Pericardium fibroblast (primary cell): ENCODE measurements around the gene MCAM. TPM values are rescaled to one million over a fixed set of nuclear protein-coding genes. Genes with fewer than 3 reads are reported as not detected.

Experiments used
- total RNA-seq: library from RNA; depleted of rRNA; stranded (reverse); fragments of >200 nt; gene quantifications from 2 replicates; pipeline ENCODE4 v1.2.3, GENCODE V29; 2015

Gene MCAM, protein sequence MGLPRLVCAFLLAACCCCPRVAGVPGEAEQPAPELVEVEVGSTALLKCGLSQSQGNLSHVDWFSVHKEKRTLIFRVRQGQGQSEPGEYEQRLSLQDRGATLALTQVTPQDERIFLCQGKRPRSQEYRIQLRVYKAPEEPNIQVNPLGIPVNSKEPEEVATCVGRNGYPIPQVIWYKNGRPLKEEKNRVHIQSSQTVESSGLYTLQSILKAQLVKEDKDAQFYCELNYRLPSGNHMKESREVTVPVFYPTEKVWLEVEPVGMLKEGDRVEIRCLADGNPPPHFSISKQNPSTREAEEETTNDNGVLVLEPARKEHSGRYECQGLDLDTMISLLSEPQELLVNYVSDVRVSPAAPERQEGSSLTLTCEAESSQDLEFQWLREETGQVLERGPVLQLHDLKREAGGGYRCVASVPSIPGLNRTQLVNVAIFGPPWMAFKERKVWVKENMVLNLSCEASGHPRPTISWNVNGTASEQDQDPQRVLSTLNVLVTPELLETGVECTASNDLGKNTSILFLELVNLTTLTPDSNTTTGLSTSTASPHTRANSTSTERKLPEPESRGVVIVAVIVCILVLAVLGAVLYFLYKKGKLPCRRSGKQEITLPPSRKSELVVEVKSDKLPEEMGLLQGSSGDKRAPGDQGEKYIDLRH
- 23.2 and 36.8 TPM in 2 replicates for total RNA-seq

DNA sequence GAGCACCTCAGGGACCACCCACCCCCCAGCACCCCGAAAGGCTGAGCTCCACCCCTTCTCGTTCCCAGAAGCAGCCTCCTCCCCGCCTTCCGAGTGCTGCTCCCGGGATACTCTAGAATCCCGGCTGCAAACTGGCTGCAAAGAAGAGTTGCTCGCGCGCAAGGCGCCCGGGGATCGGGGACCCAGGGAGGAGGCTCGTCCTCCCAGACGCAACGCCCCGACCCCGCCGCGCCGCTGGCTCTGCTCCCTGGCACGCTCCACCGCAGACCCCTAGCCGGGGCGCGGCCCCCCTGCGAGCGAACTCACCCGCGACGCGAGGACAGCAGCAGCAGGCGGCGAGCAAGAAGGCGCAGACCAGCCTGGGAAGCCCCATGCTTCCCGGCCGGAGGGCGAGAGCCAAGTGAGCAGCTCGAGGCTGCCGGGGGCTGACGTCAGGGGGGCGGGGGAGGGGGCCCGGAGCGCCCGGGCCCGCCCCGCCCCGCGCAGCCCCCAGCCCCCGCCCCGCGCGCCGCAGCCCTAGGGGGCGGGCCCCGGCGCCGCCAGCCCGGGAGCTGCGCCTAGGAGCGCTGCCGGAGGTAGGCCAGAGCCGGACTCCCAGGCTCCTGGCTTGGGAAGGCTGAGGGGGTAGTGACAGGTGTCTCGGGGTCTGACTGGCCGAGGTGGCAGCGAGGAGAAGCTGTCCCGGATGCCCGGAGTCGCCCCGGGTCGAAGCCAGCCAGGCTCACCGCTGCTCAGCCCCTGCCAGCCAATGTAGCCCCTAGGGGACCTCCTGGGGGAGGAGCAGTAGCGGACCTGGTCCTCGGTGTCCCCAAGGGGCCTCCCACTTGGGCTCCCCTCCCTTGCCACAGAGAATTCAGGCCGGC, at the start of gene MCAM:
TSS of gene MCAM (minus strand) at position 402 of the 863 bp plus-strand sequence. CDS start at position 373, 29 bp downstream.

DNA sequence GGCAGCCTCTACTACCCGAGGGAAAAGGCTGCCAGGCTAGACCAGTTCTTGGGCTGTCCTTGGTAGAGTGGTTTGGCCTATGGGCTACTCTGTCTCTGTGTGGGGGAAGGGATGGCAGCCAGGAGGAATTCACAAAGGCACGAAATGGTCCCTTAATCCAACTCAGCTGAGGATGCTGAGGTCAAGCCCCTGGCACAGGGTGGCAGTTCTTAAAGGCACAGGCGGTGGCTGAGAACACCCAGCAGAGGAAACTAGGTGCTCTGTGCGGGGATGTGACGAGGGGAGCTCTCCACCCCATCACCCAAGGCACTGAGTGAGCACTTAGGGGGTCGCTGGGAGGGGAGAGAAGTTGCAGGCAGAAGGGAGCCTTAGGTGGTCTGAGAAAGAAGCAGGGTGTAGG, 29.7 kb upstream of the MCAM start, which contains the start of gene MFRP:
TSS of gene MFRP (minus strand) at position 101 of the 400 bp plus-strand sequence. CDS start 192 bp downstream, outside the sequence.

DNA sequence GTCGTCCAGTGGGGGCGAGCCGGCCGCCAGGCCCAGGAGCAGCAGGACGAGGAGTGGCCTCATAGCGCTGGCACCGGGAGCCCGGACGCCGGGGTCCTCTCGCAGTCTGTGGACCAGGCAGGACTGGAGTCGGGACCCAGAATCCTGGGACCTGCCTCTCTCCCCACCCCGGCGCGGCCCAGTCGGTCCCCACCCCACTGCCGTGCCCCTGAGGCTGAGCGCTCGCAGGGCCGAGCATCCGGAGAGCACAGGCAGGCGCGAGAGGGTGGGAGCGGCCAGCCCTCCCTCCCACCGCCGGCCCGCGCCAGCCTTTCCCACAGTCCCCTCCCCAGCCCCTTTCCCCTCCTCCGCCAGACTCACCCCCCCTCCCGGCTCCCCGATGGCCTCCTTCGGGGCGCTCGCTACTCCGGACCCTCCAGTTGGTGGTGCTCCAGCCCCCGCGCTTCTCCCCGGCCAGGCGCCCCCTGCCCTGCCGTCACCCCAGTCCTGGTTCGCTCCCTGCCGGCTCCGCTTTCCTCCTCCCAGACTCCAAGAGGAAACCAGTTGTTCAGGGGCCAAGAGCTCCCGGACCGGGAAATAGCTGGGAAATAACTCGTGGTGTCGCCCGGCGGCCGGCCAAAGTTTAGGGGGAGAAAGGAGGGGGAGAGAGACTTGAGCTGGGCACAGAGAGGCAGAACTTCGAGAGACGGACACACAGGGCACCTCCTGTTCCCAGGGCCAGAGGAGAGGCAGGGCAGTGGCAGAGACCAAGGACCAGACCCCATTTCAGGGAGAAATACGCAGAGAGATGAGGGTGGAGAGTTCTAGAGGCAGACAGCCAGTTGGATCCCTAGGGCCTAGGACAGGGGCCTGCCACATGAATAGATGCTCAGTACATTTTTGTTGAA, 23.6 kb upstream of the MCAM start, which contains the start of gene C1QTNF5:
TSS of gene C1QTNF5 (minus strand) at position 549 of the 887 bp plus-strand sequence. CDS start at position 63, 486 bp downstream.

DNA sequence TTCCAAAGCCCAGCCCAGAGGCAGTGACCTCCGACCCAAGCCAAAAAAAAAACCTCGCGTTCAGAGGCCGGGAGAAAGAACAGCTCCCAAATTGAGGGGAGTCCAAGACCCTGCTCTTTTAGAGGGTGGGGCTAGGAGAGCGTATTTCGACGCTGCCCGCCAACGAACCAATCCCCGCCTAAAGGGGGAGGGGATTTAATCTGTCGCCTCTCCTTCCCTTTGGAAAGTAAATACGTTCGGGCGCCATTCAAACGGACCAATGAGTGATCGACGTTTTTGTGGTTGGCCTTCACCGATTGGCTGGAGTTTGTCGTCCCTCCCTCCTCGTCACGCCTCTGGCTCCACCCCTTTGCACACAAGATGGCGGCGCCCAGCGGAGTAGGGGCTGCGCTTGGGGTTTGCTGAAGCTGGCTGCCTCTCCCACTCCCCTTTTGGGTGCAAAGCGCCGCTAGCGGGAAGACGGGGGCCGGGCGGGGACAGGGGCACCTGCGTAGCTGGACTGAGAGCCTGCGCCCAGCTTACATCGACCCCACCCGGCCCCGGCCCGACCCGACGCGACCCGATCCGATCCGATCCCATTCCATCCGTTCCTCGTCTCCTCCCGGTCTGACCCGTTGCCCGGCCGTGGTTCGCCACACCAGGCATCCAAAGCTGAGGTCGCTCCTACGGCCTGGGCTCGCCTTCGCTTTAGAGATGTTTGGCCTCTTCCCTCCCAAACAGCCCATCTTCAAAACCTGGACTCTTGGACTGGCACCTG, 17.4 kb upstream of the MCAM start, which contains the start of gene RNF26:
TSS of gene RNF26 (plus strand) at position 354 of the 757 bp plus-strand sequence. CDS start 596 bp downstream, outside the sequence.

Other genes starting within 250 kb of the MCAM start
- 14.4 and 18.2 TPM in 2 replicates for gene VPS11, start 249.3 kb downstream of the MCAM start, total RNA-seq
- 19.7 and 27.9 TPM in 2 replicates for gene HMBS, start 232.2 kb downstream of the MCAM start, total RNA-seq
- gene DPAGT1, start 215.3 kb downstream of the MCAM start, total RNA-seq, result 21.8 and 23.6 TPM in 2 replicates
- 4.3 and 5.8 TPM in 2 replicates for gene C2CD2L, start 209.8 kb downstream of the MCAM start, total RNA-seq
- 9.2 and 9.8 TPM in 2 replicates for gene HINFP, start 195.6 kb downstream of the MCAM start, total RNA-seq
- not detected in 2 replicates for gene ABCG4, start 168.1 kb downstream of the MCAM start, total RNA-seq
- 8.6 and 11.1 TPM in 2 replicates for gene NLRX1, start 148.4 kb downstream of the MCAM start, total RNA-seq
- not detected in 2 replicates for gene NHERF4, start 131.7 kb downstream of the MCAM start, total RNA-seq
- gene CBL, start 110.8 kb downstream of the MCAM start, total RNA-seq, result 7.0 and 22.9 TPM in 2 replicates
- gene RNF26, start 17.4 kb upstream of the MCAM start, total RNA-seq, result 9.9 and 11.7 TPM in 2 replicates
- gene C1QTNF5, start 23.8 kb upstream of the MCAM start, total RNA-seq, result 42.8 and 52.9 TPM in 2 replicates
- 0.09 TPM in 1 of 2 replicates, not detected in the other for gene MFRP, start 29.6 kb upstream of the MCAM start, total RNA-seq
- 0.58 TPM in 1 of 2 replicates, not detected in the other for gene USP2, start 64.6 kb upstream of the MCAM start, total RNA-seq
- gene THY1, start 106.0 kb upstream of the MCAM start, total RNA-seq, result 348 and 438 TPM in 2 replicates